GM19035 (cell line): ENCODE data around the gene MAP3K14.

ENCODE experiments used
- ATAC-seq: cut with Tn5 transposase; IDR thresholded peaks from one replicate; pipeline ENCODE4 v1.9.1; 2021; ENCODE audit not compliant: unreplicated experiment

The MAP3K14 gene

DNA sequence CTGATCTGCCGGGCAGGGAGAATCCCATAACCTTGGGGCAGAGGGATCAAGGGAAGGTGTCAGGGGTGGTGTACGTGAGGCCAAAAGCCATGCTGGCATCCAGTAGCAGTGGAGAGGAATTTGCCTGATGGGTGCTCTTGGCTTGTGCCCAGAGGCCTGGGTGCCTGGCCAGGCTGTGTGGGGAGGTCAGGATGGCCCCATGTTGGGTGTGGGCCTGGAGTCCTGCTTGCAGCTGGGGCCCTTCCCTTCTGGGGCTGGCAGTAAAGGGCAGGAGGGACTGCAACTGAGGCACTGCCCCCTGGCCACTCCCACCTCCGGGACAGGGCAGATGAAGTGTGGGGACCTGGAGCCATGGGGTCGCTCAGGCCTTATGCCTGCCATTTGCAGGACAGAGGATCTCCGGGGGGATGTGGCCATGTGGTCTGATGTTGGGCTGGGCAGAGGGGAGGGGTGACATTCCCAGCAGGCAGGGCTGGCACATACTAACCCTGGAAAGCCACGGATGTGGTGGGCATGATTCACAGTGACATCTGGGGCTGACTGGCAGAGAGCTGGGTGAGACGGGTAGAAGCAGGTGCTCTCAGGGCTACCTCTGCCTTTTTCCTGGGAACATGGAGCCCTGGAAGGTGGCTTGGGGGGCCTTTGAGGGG lies 91.6 kb downstream of the MAP3K14 start:
- ATAC-seq = no peak

DNA sequence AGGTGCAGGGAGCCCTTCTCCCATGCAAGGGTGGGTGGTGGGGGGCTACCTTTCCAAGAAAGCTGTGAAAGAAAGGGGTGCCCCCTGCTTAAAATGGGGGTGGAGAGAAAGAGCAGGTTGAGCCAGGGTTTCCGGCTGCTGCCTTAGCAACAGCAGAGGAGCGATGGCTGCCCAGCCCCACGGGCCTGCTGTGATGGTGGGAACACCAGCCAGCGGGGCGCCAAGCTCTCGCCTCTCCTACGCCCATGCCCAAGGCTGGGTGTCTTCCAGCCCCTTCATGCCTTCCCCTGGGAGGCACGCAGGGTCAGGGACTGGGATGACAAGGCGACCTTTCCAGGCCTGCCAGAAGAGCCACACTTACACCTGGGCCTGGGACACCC lies 92.2 kb downstream of the MAP3K14 start:
- ATAC-seq = no peak

DNA sequence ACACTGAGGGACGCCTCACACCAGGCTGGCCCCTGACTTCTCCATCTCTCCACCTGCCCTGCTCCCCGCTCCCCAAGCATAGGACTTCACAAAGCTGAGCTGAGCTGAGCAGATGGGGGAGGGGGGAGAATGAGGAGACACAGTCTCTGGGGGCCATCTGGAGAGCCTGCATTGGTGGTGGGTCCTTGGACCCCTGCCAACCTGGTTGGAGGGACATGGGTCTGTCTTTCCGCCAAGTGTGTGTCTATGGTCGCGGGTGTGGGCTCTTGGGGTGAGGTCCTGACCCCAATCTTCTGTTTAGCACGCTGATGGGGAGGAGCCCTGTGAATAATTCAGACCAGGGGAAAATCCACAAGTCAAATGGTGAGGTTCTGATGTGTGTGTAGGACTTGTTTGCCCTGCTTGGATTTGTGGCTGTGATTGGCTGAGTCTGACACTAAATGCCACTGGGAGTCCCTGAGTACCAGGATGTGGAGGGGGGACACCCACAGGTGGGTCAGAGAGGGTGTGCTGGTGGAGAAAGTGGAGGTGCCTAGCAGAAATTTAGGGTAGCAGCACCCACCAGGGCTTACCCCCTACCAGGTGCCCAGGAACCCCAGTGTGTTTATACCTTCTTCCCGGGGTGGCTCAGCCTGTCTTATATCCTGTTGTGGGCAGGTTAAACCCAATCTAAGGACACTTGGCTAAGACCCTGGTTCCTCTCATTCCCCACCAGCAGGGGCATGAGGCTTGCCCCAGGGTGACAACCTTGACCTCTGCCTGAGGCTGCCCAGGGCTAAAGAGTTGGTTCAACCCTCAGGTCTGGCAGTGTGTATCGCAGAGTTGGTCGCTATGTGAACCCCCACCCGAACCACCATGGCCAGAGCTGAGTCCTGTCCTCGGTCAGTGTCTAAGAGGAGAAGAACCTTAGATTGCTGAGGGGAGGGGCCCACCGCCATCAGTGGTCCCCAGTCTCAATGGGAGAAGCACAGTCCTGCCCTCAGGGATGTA lies 93.0 kb downstream of the MAP3K14 start:
- no peak for ATAC-seq

DNA sequence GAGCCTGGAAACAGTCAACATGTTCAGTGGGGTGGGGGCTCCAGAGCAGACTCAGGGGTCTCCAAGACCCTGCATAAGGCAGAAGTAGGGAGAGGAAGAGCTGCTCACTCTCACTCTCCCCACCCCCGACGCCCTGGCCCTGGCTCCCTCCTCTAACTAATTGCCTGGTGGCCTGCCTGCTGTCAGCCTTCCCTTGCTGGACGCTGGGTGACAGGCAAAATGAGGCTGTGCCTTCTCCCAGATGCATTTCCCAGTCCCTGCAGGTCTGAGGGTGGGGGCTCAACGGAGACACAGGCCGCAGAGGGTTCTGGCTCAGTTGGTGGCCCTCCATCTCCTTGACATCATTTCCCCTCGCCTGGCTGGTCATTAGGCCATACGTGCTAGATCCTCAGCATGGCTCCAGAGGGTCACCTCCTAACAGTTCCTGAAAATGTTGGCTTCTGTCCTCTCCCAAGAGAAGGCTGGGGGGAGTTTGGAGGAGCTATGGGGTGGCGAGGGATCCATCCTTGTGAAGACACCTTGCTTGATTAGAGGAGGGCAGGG lies 93.8 kb downstream of the MAP3K14 start:
- ATAC-seq = no peak

DNA sequence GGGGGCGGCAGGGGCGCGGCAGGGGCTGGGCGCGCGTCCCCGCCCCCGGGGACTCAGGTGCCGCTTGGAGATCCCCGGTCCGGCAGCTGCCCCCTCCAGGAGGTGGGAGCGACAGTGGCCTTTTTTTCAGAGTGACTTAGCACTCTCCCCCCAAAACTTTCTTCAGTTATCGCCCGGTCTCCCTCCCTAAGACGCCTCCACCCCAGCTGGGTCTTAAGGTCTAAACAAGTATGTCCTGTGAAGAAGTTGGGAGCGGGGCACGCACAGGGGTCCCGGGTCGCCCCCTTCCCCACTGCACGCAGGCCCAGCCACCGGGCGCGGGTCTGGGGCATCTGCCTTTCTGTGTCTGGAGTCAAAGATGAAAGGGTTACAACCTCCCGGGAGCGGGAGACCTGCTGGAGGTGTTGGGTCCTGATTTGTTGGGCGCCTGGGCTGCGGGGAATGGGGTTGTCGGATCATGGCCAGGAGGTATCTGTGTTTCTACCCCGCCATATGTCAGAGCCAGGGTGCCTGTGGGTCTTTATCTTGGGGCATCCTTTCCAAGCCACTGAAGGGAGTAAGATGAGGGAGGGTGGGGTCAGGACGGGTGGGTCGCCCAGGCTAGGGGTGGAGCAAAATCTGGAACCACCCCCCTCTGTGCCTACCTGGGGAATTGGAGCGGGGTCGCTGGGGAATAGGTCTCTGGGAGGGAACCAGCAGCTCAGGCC lies 94.4 kb downstream of the MAP3K14 start:
- no peak for ATAC-seq

DNA sequence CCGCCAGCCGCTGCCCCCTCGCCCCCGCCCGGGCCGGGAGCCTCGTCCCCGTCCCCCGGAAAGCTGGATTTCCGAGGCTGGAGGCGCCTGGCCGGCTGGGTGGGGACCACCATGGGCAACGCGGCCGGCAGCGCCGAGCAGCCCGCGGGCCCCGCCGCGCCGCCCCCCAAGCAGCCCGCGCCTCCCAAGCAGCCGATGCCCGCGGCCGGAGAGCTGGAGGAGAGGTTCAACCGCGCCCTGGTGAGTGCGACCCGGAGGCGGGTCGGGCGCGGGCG lies 94.9 kb downstream of the MAP3K14 start:
- no peak for ATAC-seq

DNA sequence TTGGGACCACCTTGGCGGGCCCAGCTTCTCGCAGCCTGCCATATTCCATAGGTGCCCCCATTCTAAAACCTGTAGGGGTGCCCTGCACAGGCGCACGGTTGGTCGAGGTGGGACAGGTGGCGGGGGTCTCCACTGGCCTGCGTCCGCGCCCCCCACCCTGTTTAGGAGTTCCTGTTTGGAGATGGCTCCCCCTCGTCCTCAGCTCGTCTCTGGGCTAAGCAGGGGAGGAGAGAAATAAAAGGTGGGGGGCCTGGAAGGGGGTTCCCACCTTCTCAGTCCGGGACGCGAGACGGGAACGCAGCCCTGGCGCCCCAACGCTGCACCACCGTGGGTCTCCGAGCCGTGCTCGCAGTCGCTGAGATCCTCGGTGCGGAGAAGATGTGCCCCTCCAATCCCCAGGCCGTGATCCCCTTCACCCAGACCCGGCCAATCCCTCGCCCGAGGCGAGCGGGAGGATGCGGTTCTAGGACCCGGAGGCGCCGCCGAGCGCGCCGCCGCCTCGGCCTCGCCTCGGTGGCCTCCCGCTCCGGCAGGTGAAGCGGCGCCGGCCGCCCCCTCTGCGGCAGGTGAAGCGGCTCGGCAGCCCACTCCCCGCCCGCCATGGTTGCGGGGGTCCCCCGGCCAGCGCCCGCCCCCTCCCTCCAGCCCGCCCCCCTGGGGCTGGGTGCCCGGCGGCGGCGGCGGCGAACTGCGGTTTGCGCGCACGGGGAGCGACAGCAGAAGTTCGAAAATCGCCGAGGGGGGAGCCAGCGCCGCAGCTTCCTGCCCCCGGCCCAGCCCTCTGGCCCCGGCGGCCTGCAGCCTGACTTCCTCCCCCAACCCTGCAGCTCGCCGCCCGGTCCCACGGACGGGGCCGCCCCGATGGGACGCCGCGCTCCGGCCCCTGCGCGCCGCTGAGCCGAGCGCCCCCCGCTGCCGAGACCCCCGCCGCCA lies 95.5 kb downstream of the MAP3K14 start, which contains the start of gene FMNL1:
Gene FMNL1, plus strand, starts transcription at position 805 of the 933 bp plus-strand sequence. CDS start 240 bp downstream, outside the sequence.
- no peak for ATAC-seq

DNA sequence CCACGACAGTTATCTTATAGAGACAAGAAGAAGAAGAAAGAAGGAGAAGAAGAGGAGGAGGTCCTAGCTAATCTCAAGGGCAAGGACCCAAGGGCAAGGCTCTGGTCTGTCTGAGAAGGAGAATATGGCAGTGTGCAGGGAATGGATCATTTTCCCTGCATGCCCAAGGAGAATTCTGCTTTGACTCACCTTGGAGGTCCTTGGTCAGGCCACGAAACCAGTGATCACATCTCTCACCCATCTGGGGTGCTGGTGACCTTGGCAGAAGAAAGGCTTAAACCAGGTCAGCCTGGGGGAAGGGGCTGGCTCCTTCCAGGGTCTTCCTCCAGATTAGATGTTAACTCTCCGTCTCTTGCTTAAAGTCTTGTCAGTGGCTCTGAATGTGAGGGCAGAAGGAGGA lies 96.7 kb downstream of the MAP3K14 start:
- no peak for ATAC-seq

DNA sequence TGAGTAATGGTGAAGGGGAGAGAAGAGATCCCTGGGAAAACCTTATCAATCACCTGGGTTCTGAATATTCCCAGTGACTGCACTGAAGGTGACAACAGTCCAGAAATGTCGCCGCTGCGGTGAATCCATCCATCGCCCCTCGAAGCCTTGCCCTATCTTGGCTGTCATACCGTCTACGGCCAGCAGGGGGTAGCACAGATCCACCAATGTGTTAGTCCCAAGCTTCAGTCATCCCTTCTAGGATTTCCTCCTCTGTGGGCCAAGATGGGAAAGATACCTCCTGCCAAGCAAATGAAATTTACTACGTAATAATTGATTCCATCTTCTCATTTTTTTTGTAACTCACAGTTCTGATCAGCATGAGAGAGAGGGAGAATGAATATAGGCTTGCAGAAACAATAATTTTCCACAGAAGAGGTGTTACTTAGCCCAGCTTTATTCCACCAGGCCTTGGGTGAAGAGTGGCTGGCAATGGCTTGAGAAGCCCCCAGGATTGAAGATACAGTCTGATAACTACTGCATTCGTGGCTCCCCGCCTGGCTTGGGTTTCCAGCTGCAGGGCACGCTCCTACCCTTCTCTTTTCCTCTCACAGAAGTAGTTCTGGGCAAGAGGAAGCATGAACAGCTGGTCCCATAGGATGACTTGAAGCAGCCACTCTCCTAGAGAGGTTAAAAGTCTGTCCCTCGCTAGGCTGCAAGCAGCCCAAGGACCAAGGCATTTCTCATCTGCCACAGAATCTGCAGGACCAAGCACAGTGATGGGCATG lies 97.7 kb downstream of the MAP3K14 start:
- no peak for ATAC-seq
